IPS-NIHi7 (cell line): ENCODE results near the gene THPO.

Experiments used
- DNase-seq: peaks from one replicate; pipeline ENCODE4 v3.0.0; 2012; ENCODE audit warnings: mixed read lengths; ENCODE audit errors: extremely low spot score

The THPO gene

DNA sequence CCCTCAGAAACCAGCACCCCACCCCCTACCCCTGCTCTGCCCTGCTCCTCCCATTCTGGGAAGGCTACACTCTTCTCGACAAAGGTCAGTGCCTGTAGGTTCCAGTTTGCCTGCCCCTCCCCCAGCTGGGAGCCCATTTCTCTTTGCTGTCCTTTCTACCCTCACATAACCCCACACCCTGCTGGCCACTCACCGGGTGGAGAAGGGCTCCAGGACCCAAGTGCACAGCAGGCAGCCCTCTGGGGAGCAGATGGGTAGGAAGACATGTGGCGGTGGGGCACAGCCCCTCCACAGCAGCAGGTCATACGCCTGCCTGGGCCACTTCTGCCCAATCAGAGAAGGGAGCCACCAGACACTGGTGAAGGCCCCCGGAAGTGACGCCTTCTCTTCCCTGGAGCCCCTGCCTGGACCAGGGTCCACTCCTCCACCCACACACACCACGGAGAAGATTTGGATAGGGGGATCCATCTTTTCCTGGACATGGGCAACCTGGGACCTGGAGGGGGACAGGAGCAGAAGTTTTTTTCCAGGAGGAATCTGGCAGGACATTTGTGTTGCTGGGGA lies at the start of gene THPO:
THPO (minus strand) TSS at position 326 of the 564 bp plus-strand sequence. CDS start 1,948 bp downstream, outside the sequence.
- DNase-seq = peak; percentile 49

GRCh38 chr3:184426691-184427141 lies 48.7 kb upstream of the THPO start:
- no peak for DNase-seq

- DNase-seq = no peak
These were observed 45.6 kb upstream of the THPO start for GRCh38 chr3:184423561-184423960.

GRCh38 chr3:184419171-184419570 lies 41.2 kb upstream of the THPO start:
- no peak for DNase-seq

DNA sequence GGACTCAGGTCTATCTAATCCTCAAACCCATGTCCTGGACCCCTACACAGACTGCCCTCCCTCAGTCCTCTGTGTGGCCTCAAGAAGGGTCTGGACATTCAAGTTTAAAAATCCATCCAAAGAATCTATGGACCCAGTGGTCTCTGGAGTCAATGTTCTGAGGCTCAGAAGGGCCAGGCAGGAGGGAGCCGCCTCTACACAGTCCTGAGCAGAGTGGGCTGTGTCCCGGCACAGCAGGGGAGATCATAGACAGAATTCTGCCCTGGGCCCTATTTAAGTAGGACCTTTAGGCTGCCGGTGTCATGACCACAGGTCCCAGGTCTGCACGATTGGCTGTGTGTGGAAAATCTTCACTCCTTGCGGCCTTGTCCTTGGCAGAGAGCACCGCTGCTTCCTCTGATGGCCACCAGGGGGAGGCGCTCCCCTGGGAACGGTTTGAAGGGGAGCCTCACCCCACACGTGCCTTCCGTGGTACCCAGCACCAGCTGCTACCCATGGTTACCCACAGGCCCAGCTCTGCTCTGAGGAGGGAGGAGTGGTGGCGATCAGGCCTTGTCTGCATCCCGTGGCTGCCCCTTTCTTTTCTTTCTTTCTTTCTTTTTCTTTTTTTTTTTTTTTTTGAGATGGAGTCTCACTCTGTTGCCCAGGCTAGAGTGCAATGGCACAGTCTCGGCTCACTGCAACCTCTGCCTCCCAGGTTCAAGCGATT lies 39.8 kb upstream of the THPO start:
- DNase-seq = peak; percentile 87

DNA sequence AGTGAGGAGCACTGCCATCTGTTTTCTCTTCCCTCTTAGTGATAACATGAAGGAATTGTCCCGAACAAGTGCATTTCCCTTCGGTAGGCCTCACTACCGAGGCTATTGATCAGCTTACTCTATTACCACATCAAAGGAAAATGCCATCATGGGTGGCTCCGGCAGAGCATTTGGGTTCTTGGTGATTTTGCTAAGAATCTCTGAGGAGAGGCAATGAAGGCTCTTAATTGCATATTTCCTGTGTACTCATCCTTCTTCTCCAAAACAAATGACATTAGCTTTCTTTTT lies 37.1 kb upstream of the THPO start:
- DNase-seq = no peak

- DNase-seq = no peak
These were observed 36.6 kb upstream of the THPO start for GRCh38 chr3:184414418-184415202.

GRCh38 chr3:184409946-184410500 lies 32.0 kb upstream of the THPO start:
- DNase-seq = no peak

DNA sequence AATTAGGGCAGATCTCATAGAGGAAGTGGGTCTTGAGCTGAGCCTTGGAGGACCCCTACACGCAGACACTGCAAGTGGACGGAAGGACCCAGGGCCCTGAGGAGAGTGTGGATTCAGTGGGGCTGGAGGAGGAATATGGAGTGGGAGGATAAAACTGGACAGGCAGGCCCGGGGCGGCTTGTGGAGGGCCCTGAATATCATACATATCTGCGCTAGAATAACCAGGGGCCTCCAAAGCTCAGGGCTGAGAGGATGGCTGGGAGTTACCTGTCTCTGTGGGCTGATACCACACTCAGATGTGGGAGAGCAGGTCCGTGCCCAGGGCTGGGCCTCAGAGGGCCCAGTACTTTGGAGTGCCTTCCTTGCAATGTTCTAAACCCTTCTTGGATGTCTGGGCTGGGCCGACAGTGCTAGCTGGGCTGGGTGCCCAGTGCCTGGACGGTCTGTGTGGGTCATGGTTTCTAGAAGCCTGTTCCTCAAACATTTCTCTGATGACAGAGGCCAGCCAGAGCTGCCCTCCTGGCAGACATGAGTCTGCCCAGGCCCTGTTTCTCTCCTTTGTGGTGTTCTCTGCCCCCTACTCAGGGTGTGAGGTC lies 31.4 kb upstream of the THPO start:
- no peak for DNase-seq

DNA sequence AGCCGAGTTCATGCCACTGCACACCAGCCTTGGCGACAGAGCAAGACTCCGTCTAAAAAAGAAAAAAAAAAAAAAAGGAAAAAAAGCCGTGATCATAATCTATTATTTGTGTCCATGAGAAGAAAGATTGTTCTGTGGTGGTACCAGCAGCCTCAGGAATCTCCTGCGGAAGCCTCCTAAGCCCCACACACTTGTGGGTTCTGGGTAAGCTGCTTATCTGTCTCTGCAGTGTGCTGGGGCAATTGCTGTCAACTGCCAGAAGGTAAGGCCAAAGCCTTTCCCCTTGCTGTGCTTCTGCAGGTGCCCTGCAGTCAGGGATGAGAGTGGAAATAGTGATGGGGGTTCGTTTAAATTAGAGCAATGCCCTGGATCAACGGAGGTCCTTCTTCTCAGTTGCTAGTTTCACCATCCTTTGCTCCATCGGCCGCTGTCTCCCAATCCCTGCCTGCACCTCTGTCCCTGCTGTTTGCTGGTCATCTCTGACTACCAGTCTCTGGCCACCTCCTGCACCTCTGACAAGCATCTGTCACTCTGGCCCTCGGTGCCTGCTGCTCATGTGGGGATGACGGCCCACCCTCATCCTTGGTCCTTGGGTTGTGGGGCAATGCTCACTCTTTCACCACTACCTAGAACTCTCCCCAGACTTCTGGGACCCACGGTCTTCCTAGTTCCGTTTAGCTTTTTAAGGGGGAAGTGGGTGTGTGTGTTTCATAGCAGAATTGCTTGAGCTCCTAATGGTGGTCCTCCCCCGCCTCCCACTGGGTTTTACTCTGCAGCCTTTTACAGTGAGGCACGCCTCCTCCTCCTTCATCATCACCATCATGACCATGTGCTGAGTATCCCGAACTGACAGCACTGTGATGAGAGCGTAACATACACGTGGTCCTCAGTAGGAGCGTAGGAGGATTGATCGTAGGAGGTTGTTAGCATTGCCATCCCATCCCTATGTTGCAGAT lies 27.3 kb upstream of the THPO start:
- DNase-seq = no peak

DNA sequence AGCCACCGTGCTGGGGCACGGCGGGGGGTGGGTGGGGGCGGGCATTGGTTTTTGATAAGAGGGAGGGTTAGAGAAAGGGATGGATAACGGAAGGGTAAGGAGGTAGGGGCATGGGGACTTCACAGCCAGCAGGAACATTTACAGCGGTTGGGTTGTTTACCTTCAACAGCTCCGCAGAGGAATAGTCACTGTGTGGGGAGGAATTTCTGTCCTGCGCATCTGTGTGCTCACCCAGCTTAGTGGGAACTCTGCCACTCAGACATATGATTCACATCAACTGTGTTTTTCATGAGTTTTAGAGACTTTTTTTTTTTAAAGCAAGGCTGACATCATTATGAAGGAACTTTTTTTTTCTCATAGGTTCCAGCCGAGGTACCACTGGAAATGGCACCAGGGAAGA lies 21.4 kb upstream of the THPO start:
- DNase-seq = peak; percentile 62

- no peak for DNase-seq
These were observed 17.3 kb upstream of the THPO start for GRCh38 chr3:184395320-184395660.

- no peak for DNase-seq
These were observed 13.3 kb upstream of the THPO start for GRCh38 chr3:184391266-184391665.

DNA sequence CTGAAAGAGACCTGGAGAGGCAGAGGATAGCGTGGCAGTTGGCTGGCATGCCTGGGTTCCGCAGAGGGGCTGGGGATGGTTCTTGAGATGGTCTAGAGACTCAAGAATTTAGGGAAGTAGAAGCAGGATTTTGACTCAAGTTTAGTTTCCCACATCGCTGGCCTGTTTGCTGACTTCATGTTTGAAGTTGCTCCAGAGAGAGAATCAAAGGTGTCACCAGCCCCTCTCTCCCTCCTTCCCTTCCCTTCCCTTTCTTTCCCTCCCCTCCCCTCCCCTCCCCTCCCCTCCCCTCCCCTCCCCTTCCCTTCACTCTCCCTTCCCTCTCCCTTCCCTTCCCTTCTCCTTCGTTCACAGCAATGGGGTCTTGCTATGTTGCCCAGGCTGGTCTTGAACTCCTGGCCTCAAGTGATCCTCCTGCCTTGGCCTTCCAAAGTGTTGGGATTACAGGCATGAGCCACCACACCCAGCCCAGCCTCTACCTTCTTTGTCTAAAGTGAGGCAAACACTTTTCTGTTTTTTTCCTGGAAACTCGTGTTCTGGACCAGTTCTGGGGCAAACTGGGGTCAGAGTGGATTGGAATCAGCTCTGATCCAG lies 12.0 kb upstream of the THPO start:
- no peak for DNase-seq

DNA sequence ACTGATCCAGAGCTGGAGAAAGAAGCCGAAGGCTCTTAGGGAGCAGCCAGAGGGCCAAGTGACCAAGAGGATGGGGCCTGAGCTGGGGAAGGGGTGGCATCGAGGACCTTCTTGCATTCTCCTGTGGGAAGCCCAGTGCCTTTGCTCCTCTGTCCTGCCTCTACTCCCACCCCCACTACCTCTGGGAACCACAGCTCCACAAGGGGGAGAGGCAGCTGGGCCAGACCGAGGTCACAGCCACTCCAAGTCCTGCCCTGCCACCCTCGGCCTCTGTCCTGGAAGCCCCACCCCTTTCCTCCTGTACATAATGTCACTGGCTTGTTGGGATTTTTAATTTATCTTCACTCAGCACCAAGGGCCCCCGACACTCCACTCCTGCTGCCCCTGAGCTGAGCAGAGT lies 11.4 kb upstream of the THPO start:
- DNase-seq = no peak

DNA sequence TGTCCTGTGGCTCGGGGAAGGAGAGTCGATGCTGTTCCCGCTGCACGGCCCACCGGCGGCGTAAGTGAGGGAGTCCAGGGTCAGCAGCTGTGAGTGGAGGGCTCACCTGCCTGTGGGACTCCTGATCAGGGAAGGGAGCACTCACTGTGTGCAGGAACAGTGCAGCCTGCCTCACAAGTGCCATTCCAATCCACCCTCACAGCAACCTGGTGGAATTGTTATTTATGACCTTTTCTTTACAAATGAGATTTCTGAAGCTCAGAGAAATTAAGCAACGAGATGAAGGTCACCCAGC lies 10.9 kb upstream of the THPO start:
- DNase-seq = no peak

GRCh38 chr3:184388164-184388935 lies 10.3 kb upstream of the THPO start:
- no peak for DNase-seq

DNA sequence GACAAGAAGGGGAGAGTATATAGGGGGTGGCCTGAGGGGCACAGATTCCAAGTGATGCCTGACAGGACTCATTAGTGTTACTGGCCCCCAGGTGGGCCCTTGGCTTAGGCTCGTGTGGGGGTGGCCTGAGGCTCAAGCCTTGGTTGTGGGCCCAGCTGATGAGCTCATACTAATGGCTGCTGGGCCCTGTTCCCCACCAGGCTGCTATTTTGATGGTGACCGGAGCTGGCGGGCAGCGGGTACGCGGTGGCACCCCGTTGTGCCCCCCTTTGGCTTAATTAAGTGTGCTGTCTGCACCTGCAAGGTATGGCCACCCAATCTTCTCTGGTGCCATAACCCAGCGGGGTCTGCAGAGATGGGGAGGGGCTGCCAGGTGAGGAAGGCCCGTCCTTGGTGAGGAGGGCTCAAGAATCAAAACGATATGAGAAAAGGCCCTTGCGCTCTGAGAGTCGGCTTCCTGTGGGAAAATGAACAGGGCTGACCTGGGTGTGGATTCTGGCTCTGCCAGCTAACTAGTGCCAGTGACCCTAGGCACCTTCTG lies 9.2 kb upstream of the THPO start:
- no peak for DNase-seq

DNA sequence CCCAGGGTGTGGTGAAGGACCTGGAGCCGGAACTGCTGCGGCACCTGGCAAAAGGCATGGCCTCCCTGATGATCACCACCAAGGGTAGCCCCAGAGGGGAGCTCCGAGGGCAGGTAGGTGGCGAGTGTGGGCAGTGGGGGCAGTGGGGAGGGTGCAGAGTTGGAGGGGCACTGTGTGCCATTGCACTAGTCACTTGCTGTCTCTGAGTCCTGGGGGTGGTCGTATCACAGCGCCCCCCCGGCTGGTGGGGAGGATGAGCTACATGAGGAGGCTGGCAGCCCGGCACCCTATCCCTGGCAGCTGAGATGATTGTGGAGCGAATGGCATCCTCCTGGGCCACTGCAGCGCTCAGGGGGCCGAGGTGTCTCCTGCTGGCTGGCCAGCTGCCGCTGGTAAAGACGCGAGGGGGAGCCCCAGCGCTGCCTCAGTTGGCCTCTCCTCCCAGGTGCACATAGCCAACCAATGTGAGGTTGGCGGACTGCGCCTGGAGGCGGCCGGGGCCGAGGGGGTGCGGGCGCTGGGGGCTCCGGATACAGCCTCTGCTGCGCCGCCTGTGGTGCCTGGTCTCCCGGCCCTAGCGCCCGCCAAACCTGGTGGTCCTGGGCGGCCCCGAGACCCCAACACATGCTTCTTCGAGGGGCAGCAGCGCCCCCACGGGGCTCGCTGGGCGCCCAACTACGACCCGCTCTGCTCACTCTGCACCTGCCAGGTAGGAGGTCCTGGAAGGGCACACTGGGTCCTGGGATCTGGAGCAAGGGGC lies 8.2 kb upstream of the THPO start:
- no peak for DNase-seq
